GM12872 (cell line): ENCODE measurements around the gene SAG.

Experiments
- CTCF ChIP-seq: IDR thresholded peaks from 3 replicates; pipeline ENCODE4 v1.5.1; 2011; ENCODE audit warnings: low read depth, mild to moderate bottlenecking, low read length, moderate library complexity; ENCODE audit not compliant: insufficient read depth

Gene SAG

GRCh38 chr2:233352141-233352842 lies 44.7 kb downstream of the SAG start:
- TF ChIP-seq CTCF, result no peak

- no peak for TF ChIP-seq CTCF
These were observed 45.6 kb downstream of the SAG start for GRCh38 chr2:233353101-233353768.

- peak; percentile 40; the same call in 1 of the 3 replicates for TF ChIP-seq CTCF
These were observed 46.3 kb downstream of the SAG start, which contains the start of gene DGKD for GRCh38 chr2:233353769-233354499. Gene DGKD, plus strand, starts transcription at chr2:233354494. Its CDS starts 25 bp downstream, at chr2:233354519.

GRCh38 chr2:233354500-233354924 lies 46.9 kb downstream of the SAG start:
- TF ChIP-seq CTCF, result no peak

GRCh38 chr2:233354971-233355574 lies 47.5 kb downstream of the SAG start:
- no peak for TF ChIP-seq CTCF

- no peak for TF ChIP-seq CTCF
These were observed 48.3 kb downstream of the SAG start for GRCh38 chr2:233355916-233356315.

GRCh38 chr2:233356546-233357308 lies 49.1 kb downstream of the SAG start:
- TF ChIP-seq CTCF, result no peak
